GM12878 (cell line): ENCODE results near the gene PEX26.

Experiments
- CTCF ChIP-seq, 3 experiments: IDR thresholded peaks in 2 of 3; conservative IDR thresholded peaks in 1 of 3; 2 replicates each; pipeline ENCODE4 v1.5.1; 2011; ENCODE audit warnings: low read depth in 3 of 3, low read length in 3 of 3, mild to moderate bottlenecking in 3 of 3, control low read depth in 2 of 3, moderate library complexity in 2 of 3, inconsistent platforms in 1 of 3, mixed read lengths in 1 of 3; ENCODE audit not compliant: control insufficient read depth in 2 of 3, insufficient read depth in 1 of 3; ENCODE audit errors: extremely low read depth in 1 of 3
- POLR2A ChIP-seq: IDR thresholded peaks from 2 replicates; pipeline ENCODE4 v1.6.1; 2011; ENCODE audit warnings: low read depth, mild to moderate bottlenecking, low read length
- POLR2AphosphoS5 ChIP-seq: IDR thresholded peaks from 2 replicates; pipeline ENCODE4 v1.6.1; 2011; ENCODE audit warnings: mild to moderate bottlenecking, low read length, inconsistent platforms
- SMC3 ChIP-seq: IDR thresholded peaks from 2 replicates; pipeline ENCODE4 v1.6.1; 2011; ENCODE audit warnings: low read length, improper control_type of control experiment, borderline replicate concordance
- USF2 ChIP-seq: IDR thresholded peaks from 2 replicates; pipeline ENCODE4 v1.6.1; 2011; ENCODE audit warnings: low read depth, low read length, improper control_type of control experiment, borderline replicate concordance
- ZBTB33 ChIP-seq: fragments of 450-650 bp; IDR thresholded peaks from 2 replicates; pipeline ENCODE4 v1.6.1; 2017; ENCODE audit warnings: mild to moderate bottlenecking

- TF ChIP-seq CTCF (IDR thresholded peaks at IDR 0.05 in 2 of 3, conservative IDR thresholded peaks at IDR 0.05 in 1 of 3; ENCODE audit: control insufficient read depth in 2 of 3, extremely low read depth in 1 of 3, insufficient read depth in 1 of 3, low read depth in 3 of 3, low read length in 3 of 3) (no peak), POLR2A (no peak), USF2 (no peak), ZBTB33 (no peak), POLR2AphosphoS5 (no peak), SMC3 (no peak)
These were observed 2.6 kb upstream of the PEX26 start for GRCh38 chr22:18075101-18075719.
